GM20000 (cell line): ENCODE measurements around the gene TESK1.

Source experiments
- DNase-seq: peaks from one replicate; pipeline ENCODE4 v3.0.0; 2012; ENCODE audit warnings: low spot score
- CTCF ChIP-seq: IDR thresholded peaks from 2 replicates; pipeline ENCODE4 v1.5.1; 2012; ENCODE audit warnings: mild to moderate bottlenecking, control low read depth; ENCODE audit errors: extremely low read depth, missing control alignments

Gene TESK1

GRCh38 chr9:35612843-35613242 is 7.8 kb downstream of the TESK1 start:
- no peak for TF ChIP-seq CTCF
- no peak for DNase-seq

- no peak for TF ChIP-seq CTCF
- no peak for DNase-seq
Observed at GRCh38 chr9:35615981-35616680, 11.1 kb downstream of the TESK1 start.

GRCh38 chr9:35616681-35617459 is 11.8 kb downstream of the TESK1 start:
- peak; percentile 84 for DNase-seq
- TF ChIP-seq CTCF = no peak

- no peak for TF ChIP-seq CTCF
- no peak for DNase-seq
Observed at GRCh38 chr9:35617548-35617947, 12.5 kb downstream of the TESK1 start.

- no peak for TF ChIP-seq CTCF
- DNase-seq = peak; percentile 59
Observed at GRCh38 chr9:35618325-35618727, 13.3 kb downstream of the TESK1 start, which contains the start of gene CD72. CD72 (minus strand) TSS chr9:35618413; CDS start chr9:35618303, 110 bp downstream.

- no peak for TF ChIP-seq CTCF
- peak; percentile 72 for DNase-seq
Observed at GRCh38 chr9:35618854-35619799, 14.1 kb downstream of the TESK1 start.
